Sigmoid colon (tissue), 7 donors: ENCODE results near the gene ETF1. TPM values are rescaled to one million over a fixed set of nuclear protein-coding genes. Genes with fewer than 3 reads are reported as not detected.
"Not testable (repeated sequence)": the region's sequence is repeated elsewhere in the genome, so short reads cannot be mapped to it uniquely, and the experiment has no call there.

ENCODE experiments used
- DNase-seq: peaks from one replicate; pipeline ENCODE4 v3.0.0-alpha.2; 2019
- H3K27ac ChIP-seq, 4 donors: fragments of 200-600 bp; sonication (generic); one replicate each; pipeline ENCODE4 v1.5.1; 2016 to 2019; ENCODE audit warnings: mild to moderate bottlenecking in 1 of 4
- H3K27me3 ChIP-seq, 3 donors: fragments of 200-600 bp; sonication (generic); one replicate each; pipeline ENCODE4 v1.5.1; 2019; ENCODE audit warnings: mild to moderate bottlenecking in 1 of 3
- H3K36me3 ChIP-seq, 4 donors: fragments of 200-600 bp; sonication (generic); one replicate each; pipeline ENCODE4 v1.5.1; 2016 to 2019
- H3K4me1 ChIP-seq, 4 donors: fragments of 200-600 bp; sonication (generic); one replicate each; pipeline ENCODE4 v1.5.1; 2017 to 2019
- H3K4me3 ChIP-seq, 4 donors: fragments of 200-600 bp; sonication (generic); one replicate each; pipeline ENCODE4 v1.5.1; 2017 to 2019; ENCODE audit warnings: mild to moderate bottlenecking in 2 of 4, moderate library complexity in 1 of 4
- H3K9me3 ChIP-seq, 4 donors: fragments of 200-600 bp in 3 of 4; sonication (generic) in 3 of 4; one replicate each; pipeline versions ENCODE4 v1.5.1 to v1.6.1; 2013 to 2019
- CTCF ChIP-seq, 4 experiments: fragments of 450-650 bp in 3 of 4; fragments of 200-600 bp in 1 of 4; IDR thresholded peaks; one replicate each; pipeline ENCODE4 v1.5.1; 2016 to 2019; ENCODE audit warnings: antibody characterized with exemption in 4 of 4, mild to moderate bottlenecking in 3 of 4, moderate library complexity in 2 of 4
- EP300 ChIP-seq, 4 donors: sonication (generic); formaldehyde crosslinking; IDR thresholded peaks; one replicate each; pipeline ENCODE4 v1.6.1; 2017; ENCODE audit warnings: antibody characterized with exemption in 4 of 4
- POLR2A ChIP-seq, 2 donors: fragments of 450-650 bp; IDR thresholded peaks; one replicate each; pipeline ENCODE4 v1.6.1; 2016; ENCODE audit warnings: antibody characterized with exemption in 2 of 2, mild to moderate bottlenecking in 2 of 2, moderate library complexity in 2 of 2
- POLR2AphosphoS5 ChIP-seq, 4 donors: sonication (generic); formaldehyde crosslinking; IDR thresholded peaks; one replicate each; pipeline ENCODE4 v1.6.1; 2017; ENCODE audit warnings: antibody characterized with exemption in 4 of 4
- WGBS, 2 donors: extraction: QIAGEN DNeasy Blood & Tissue Kit; methylation state at CpG; one replicate each; pipeline ENCODE4 v1.1.7; 2013; 5-methylcytosine and 5-hydroxymethylcytosine counted together
- intact Hi-C: fragments of 100-400 bp; cut with DNase I; formaldehyde crosslinking; loops from one replicate; pipeline ENCODE4 v1.15.1; 2023
- polyA plus RNA-seq, 3 donors: library from polyadenylated mRNA; stranded (reverse); fragments of 200-250 nt; gene quantifications; one replicate each; pipeline ENCODE4 v1.2.3, GENCODE V29; 2013
- total RNA-seq, 4 donors: library from RNA; depleted of rRNA; stranded (reverse); fragments of >200 nt; gene quantifications; one replicate each; pipeline ENCODE4 v1.1.0, GENCODE V29; 2016
- donor health status: healthy with polysubstance abuse.
- donor health status: Bipolar disorder and iron deficiency.
- donor health status: healthy.

The ETF1 gene
- total and polyA plus RNA-seq, 7 donors, result 49.9 to 117 (median 67.0) TPM

GRCh38 chr5:138490648-138491283 is 52.3 kb downstream of the ETF1 start:
- DNase-seq, result no peak
- intact Hi-C loops, result no loop called here
- H3K4me1 ChIP-seq, result peaks cover 0 to 21% (median 19%) of the 10 kb centered on the region in 4 donors

DNA sequence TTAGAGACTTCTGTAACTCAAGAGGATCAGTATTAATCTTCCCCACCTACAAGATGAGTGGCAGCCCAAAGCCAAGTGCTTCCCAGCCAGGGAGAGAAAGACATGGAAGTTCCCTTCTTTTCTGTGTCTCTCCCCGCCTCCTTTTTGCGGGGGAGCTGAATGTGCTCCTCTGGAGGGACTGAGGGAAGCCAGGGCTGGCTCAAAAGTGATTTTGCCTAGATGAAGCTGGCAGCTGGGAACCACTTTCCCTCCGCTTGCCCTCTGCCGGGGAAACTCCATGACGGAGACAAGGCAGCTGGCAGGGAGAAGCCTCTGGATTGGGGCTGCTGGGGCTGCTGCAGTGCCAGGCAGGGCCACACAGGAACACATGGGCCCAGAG is 53.4 kb downstream of the ETF1 start:
- intact Hi-C loops, result no loop called here
- TF ChIP-seq CTCF (IDR thresholded peaks at IDR 0.05) (no peak), EP300 (IDR thresholded peaks at IDR 0.05) (no peak), POLR2A (IDR thresholded peaks at IDR 0.05) (no peak), POLR2AphosphoS5 (IDR thresholded peaks at IDR 0.05) (no peak)
- 75 to 79% methylated on average over 5 of the region's 5 CpGs for WGBS, 2 donors
- H3K27ac ChIP-seq, result no peak overlapping the region
- H3K4me1 ChIP-seq, result peaks cover 0 to 21% (median 19%) of the 10 kb centered on the region in 4 donors
- H3K4me3 ChIP-seq, result no peak overlapping the region
- peaks cover 0 to 21% (median 6%) of the 10 kb centered on the region in 3 donors for H3K27me3 ChIP-seq
- no peaks in the 10 kb centered on the region for H3K36me3 ChIP-seq
- no peak for DNase-seq
- no peaks in the 10 kb centered on the region for H3K9me3 ChIP-seq

More at GRCh38 chr5:138490648-138491283, 52.3 kb downstream of the ETF1 start:
- no peak for TF ChIP-seq EP300 (IDR thresholded peaks at IDR 0.05)
- no peak for TF ChIP-seq POLR2AphosphoS5 (IDR thresholded peaks at IDR 0.05)
- no peak for TF ChIP-seq POLR2A (IDR thresholded peaks at IDR 0.05)
- no peak for TF ChIP-seq CTCF (IDR thresholded peaks at IDR 0.05)
- Histone ChIP-seq H3K27me3 (peaks cover 0 to 21% (median 6%) of the 10 kb centered on the region in 3 donors), H3K36me3 (no peaks in the 10 kb centered on the region), H3K27ac (no peak overlapping the region), H3K9me3 (no peaks in the 10 kb centered on the region), H3K4me3 (no peak overlapping the region)
- WGBS, 2 donors, result 68 to 85% methylated on average over 12 of the region's 12 CpGs

DNA sequence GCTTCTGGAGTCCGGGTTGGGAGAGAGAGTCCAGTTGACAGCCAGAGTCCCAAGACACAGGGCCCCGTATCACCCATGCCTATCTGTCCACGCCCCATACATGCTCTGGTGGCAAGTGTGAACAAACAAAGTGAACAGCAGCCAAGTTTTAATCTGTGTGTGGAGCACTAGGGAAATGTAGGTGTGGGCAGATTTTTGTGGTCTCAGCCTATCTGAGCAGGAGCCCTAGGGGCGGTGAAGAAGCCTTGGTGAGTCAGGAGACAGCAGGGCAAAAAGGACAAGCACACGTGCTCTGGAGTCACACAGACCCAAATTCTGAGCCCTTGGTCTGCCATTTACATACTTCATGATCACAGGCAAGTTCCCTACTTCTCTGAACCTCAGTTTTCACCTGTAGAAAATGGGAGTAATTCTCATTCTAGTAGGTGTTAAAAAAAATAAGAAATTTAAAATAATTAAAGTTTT is 54.5 kb downstream of the ETF1 start:
- no peak overlapping the region for H3K4me3 ChIP-seq
- no peaks in the 10 kb centered on the region for H3K9me3 ChIP-seq
- no peaks in the 10 kb centered on the region for H3K36me3 ChIP-seq
- peaks cover 0 to 21% (median 19%) of the 10 kb centered on the region in 4 donors for H3K4me1 ChIP-seq
- DNase-seq, result no peak
- WGBS, 2 donors, result 25 to 79% methylated on average over 5 of the region's 5 CpGs
- no peak for TF ChIP-seq POLR2AphosphoS5 (IDR thresholded peaks at IDR 0.05)
- no peak for TF ChIP-seq POLR2A (IDR thresholded peaks at IDR 0.05)
- no peak for TF ChIP-seq CTCF (IDR thresholded peaks at IDR 0.05)
- TF ChIP-seq EP300 (IDR thresholded peaks at IDR 0.05), result no peak
- H3K27me3 ChIP-seq, result peaks cover 0 to 21% (median 6%) of the 10 kb centered on the region in 3 donors
- no peak overlapping the region for H3K27ac ChIP-seq
- intact Hi-C loops, result no loop called here

DNA sequence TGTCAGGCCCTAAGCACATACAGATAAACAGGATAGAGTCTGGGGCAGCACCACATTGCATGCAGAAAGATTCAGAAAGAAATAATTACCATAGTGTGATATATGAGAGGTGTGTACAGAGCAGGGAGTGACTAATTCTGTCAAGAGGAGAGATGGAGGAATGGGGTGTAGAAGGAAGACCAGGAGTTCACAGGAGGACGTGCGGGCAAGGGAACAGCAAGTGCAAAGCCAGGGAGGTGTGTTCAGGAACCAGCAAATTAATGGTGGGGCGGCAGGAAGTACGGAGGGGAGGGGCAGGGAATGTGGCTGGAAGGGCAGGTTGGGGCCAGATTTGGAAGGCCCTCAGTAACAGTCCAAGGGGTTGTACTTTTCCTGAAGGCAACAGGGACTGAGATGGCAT is 60.4 kb downstream of the ETF1 start:
- H3K4me1 ChIP-seq, result no peaks in the 10 kb centered on the region
- intact Hi-C loops, result no loop called here
- no peaks in the 10 kb centered on the region for H3K9me3 ChIP-seq
- WGBS, 2 donors, result 54 to 64% methylated on average over 4 of the region's 4 CpGs
- H3K27me3 ChIP-seq, result no peaks in the 10 kb centered on the region
- no peak for DNase-seq
- no peak overlapping the region for H3K4me3 ChIP-seq
- no peak overlapping the region for H3K27ac ChIP-seq
- no peaks in the 10 kb centered on the region for H3K36me3 ChIP-seq
- TF ChIP-seq CTCF (IDR thresholded peaks at IDR 0.05) (no peak), EP300 (IDR thresholded peaks at IDR 0.05) (no peak), POLR2AphosphoS5 (IDR thresholded peaks at IDR 0.05) (no peak), POLR2A (IDR thresholded peaks at IDR 0.05) (no peak)

DNA sequence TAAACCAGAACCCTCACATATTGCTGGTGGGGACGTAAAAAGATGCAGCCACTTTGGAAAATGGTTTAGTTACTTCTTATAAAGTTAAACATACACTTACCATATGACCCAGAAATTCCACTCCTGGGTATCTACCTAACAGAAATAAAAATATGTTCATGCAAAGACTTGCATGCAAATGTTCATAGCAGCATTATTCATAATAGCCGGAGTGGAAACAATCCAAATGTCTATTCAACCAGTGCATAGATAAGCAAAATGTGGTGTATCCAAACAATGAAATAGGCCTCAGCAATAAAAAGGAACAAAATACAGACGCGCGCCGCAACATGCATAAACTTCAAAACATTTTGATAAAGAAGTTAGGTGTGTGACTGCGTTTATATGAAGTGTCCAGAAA is 66.1 kb downstream of the ETF1 start:
- H3K9me3 ChIP-seq, result no peaks in the 10 kb centered on the region
- DNase-seq, result no peak
- H3K27me3 ChIP-seq, result no peaks in the 10 kb centered on the region
- intact Hi-C loops, result no loop called here
- no peak overlapping the region for H3K4me3 ChIP-seq
- no peak for TF ChIP-seq POLR2AphosphoS5 (IDR thresholded peaks at IDR 0.05)
- no peak for TF ChIP-seq EP300 (IDR thresholded peaks at IDR 0.05)
- no peak for TF ChIP-seq POLR2A (IDR thresholded peaks at IDR 0.05)
- no peak for TF ChIP-seq CTCF (IDR thresholded peaks at IDR 0.05)
- H3K4me1 ChIP-seq, result no peaks in the 10 kb centered on the region
- H3K36me3 ChIP-seq, result no peaks in the 10 kb centered on the region
- H3K27ac ChIP-seq, result no peak overlapping the region
- WGBS, 2 donors, result 63 to 81% methylated on average over 7 of the region's 7 CpGs

DNA sequence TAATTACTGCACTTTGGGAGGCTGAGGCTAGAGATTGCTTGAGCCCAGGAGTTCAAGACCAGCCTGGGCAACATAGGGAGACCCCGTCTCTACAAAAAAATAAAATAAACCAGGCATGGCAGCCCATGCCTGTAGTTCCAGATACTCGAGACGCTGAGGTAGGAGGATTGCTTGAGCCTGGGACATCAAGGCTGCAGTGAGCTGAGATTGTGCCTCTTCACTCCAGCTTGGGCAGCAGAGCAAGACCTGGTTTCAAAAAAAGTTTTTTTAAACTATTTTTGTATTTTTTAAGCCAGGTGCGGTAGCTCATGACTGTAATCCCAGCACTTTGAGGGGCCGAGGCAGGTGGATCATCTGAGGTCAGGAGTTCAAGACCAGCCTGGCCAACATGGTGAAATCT is 69.9 kb downstream of the ETF1 start:
- H3K4me3 ChIP-seq, H3K9me3 ChIP-seq, H3K36me3 ChIP-seq, intact Hi-C loops, H3K27me3 ChIP-seq, H3K27ac ChIP-seq, DNase-seq, H3K4me1 ChIP-seq: not testable (repeated sequence)
- WGBS, 2 donors, result 90 to 95% methylated on average over 5 of the region's 5 CpGs
